Measurements from ENCODE around the gene NOL12. TPM values are rescaled to one million over a fixed set of nuclear protein-coding genes. Genes with fewer than 3 reads are reported as not detected.
A peak's percentile ranks its signal among the peaks of the same experiment; 100 is the strongest.

Gene NOL12
- total RNA-seq, 2 experiments from 2014 or later: 49.9 to 53.3 TPM

- peak overlapping the region; percentile 83 for H3K4me3 Mint-ChIP-seq
- DNase-seq (peak; percentile 96), ATAC-seq (peak; percentile 70)
- H3K9me3 Mint-ChIP-seq (ENCODE audit: low read depth): no peaks in the 10 kb centered on the region
- peak overlapping the region; percentile 97 for H3K27ac Mint-ChIP-seq
- CTCF ChIA-PET: interaction anchor here (0.6 to 41.1 kb wide), 8 partner anchors 9 to 97 kb away, joined by 3 to 1064 read pairs (median 5); partner anchors contain the start of genes GGA1, LGALS2, NOL12 and PDXP
- H3K4me1 Mint-ChIP-seq: peaks cover 64% of the 10 kb centered on the region
- peaks cover 20% of the 10 kb centered on the region for H3K36me3 Mint-ChIP-seq
- H3K27me3 Mint-ChIP-seq: no peaks in the 10 kb centered on the region
Measured at GRCh38 chr22:37676736-37677492, 9.2 kb upstream of the NOL12 start.

GRCh38 chr22:37677493-37677974, 8.6 kb upstream of the NOL12 start:
- H3K4me3 Mint-ChIP-seq: peak overlapping the region; percentile 83
- peaks cover 20% of the 10 kb centered on the region for H3K36me3 Mint-ChIP-seq
- H3K4me1 Mint-ChIP-seq: peaks cover 58% of the 10 kb centered on the region
- DNase-seq: no peak
- H3K9me3 Mint-ChIP-seq (ENCODE audit: low read depth): no peaks in the 10 kb centered on the region
- H3K27me3 Mint-ChIP-seq: no peaks in the 10 kb centered on the region
- CTCF ChIA-PET: interaction anchor here (0.6 to 41.1 kb wide), 8 partner anchors 8 to 97 kb away, joined by 3 to 1064 read pairs (median 4); partner anchors contain the start of genes GGA1, LGALS2, NOL12 and PDXP
- ATAC-seq: peak; percentile 10
- H3K27ac Mint-ChIP-seq: peak overlapping the region; percentile 97

GRCh38 chr22:37678372-37678771, 7.8 kb upstream of the NOL12 start:
- no peak for DNase-seq
- peaks cover 20% of the 10 kb centered on the region for H3K36me3 Mint-ChIP-seq
- ATAC-seq: no peak
- H3K4me3 Mint-ChIP-seq: peak overlapping the region; percentile 83
- peaks cover 50% of the 10 kb centered on the region for H3K4me1 Mint-ChIP-seq
- CTCF ChIA-PET: interaction anchor here (0.8 to 41.1 kb wide), 5 partner anchors 19 to 70 kb away, joined by 3 to 1064 read pairs (median 75); partner anchors contain the start of genes GGA1, PDXP and SH3BP1
- no peaks in the 10 kb centered on the region for H3K9me3 Mint-ChIP-seq (ENCODE audit: low read depth)
- H3K27ac Mint-ChIP-seq: peak overlapping the region; percentile 97
- H3K27me3 Mint-ChIP-seq: no peaks in the 10 kb centered on the region

- Mint-ChIP-seq H3K4me1 (peaks cover 40% of the 10 kb centered on the region), H3K36me3 (peaks cover 20% of the 10 kb centered on the region), H3K4me3 (no peak overlapping the region), H3K9me3 (ENCODE audit: low read depth) (no peaks in the 10 kb centered on the region), H3K27ac (peak overlapping the region; percentile 41), H3K27me3 (no peaks in the 10 kb centered on the region)
- CTCF ChIA-PET: interaction anchor here (2.2 to 41.1 kb wide), 4 partner anchors 12 to 70 kb away, joined by 14 to 1064 read pairs (median 141); partner anchors contain the start of genes GGA1, PDXP and SH3BP1
- ATAC-seq: no peak
- no peak for DNase-seq
Measured at GRCh38 chr22:37679670-37680069, 6.5 kb upstream of the NOL12 start.

- Mint-ChIP-seq H3K4me3 (no peak overlapping the region), H3K27me3 (no peaks in the 10 kb centered on the region), H3K9me3 (ENCODE audit: low read depth) (no peaks in the 10 kb centered on the region), H3K27ac (peak overlapping the region; percentile 60), H3K4me1 (peaks cover 37% of the 10 kb centered on the region), H3K36me3 (peaks cover 20% of the 10 kb centered on the region)
- CTCF ChIA-PET: interaction anchor here (1.4 to 41.1 kb wide), 8 partner anchors 9 to 142 kb away, joined by 4 to 1064 read pairs (median 12); partner anchors contain the start of genes GGA1, PDXP and SH3BP1
- ATAC-seq (no peak), DNase-seq (no peak)
Measured at GRCh38 chr22:37680191-37680851, 5.8 kb upstream of the NOL12 start.

GRCh38 chr22:37681001-37681424, 5.1 kb upstream of the NOL12 start:
- Mint-ChIP-seq H3K4me3 (no peak overlapping the region), H3K4me1 (peaks cover 38% of the 10 kb centered on the region), H3K27me3 (no peaks in the 10 kb centered on the region), H3K27ac (peak overlapping the region; percentile 60), H3K9me3 (ENCODE audit: low read depth) (no peaks in the 10 kb centered on the region), H3K36me3 (peaks cover 20% of the 10 kb centered on the region)
- CTCF ChIA-PET: interaction anchor here (0.6 to 41.1 kb wide), 14 partner anchors 10 to 143 kb away, joined by 3 to 1064 read pairs (median 4); partner anchors contain the start of genes GGA1, PDXP, SH3BP1 and TRIOBP
- ATAC-seq (no peak), DNase-seq (no peak)

GRCh38 chr22:37681556-37682049, 4.5 kb upstream of the NOL12 start:
- H3K4me1 Mint-ChIP-seq: peaks cover 40% of the 10 kb centered on the region
- peak; percentile 85 for DNase-seq
- no peak overlapping the region for H3K4me3 Mint-ChIP-seq
- no peaks in the 10 kb centered on the region for H3K27me3 Mint-ChIP-seq
- peak; percentile 25 for ATAC-seq
- peaks cover 20% of the 10 kb centered on the region for H3K36me3 Mint-ChIP-seq
- CTCF ChIA-PET: interaction anchor here (0.6 to 41.1 kb wide), 14 partner anchors 9 to 144 kb away, joined by 3 to 1064 read pairs (median 4); partner anchors contain the start of genes GGA1, PDXP, SH3BP1 and TRIOBP
- H3K9me3 Mint-ChIP-seq (ENCODE audit: low read depth): no peaks in the 10 kb centered on the region
- H3K27ac Mint-ChIP-seq: peak overlapping the region; percentile 60

GRCh38 chr22:37684803-37685615, 1.1 kb upstream of the NOL12 start:
- Mint-ChIP-seq H3K27ac (no peak overlapping the region), H3K9me3 (ENCODE audit: low read depth) (no peaks in the 10 kb centered on the region), H3K27me3 (no peaks in the 10 kb centered on the region), H3K4me1 (peaks cover 38% of the 10 kb centered on the region), H3K4me3 (no peak overlapping the region), H3K36me3 (peaks cover 11% of the 10 kb centered on the region)
- CTCF ChIA-PET: interaction anchor here (0.7 to 41.1 kb wide), 9 partner anchors 8 to 135 kb away, joined by 3 to 1064 read pairs (median 5); partner anchors contain the start of genes GCAT, GGA1, LGALS1 and PDXP
- no peak for ATAC-seq
- no peak for DNase-seq

- Mint-ChIP-seq H3K36me3 (peaks cover 28% of the 10 kb centered on the region), H3K4me3 (no peak overlapping the region), H3K9me3 (ENCODE audit: low read depth) (no peaks in the 10 kb centered on the region), H3K4me1 (peaks cover 19% of the 10 kb centered on the region), H3K27ac (no peak overlapping the region), H3K27me3 (no peaks in the 10 kb centered on the region)
- no peak for DNase-seq
- no peak for ATAC-seq
- CTCF ChIA-PET: interaction anchor here (2.5 to 41.1 kb wide), 2 partner anchors 9 to 57 kb away, joined by 11 to 1064 read pairs; partner anchors contain the start of gene SH3BP1
Measured at GRCh38 chr22:37690407-37690806, 4.3 kb downstream of the NOL12 start.

- Mint-ChIP-seq H3K4me3 (no peak overlapping the region), H3K9me3 (ENCODE audit: low read depth) (no peaks in the 10 kb centered on the region), H3K4me1 (peaks cover 20% of the 10 kb centered on the region), H3K36me3 (peaks cover 28% of the 10 kb centered on the region), H3K27ac (no peak overlapping the region), H3K27me3 (no peaks in the 10 kb centered on the region)
- CTCF ChIA-PET: interaction anchor here (2.5 to 41.1 kb wide), 2 partner anchors 9 to 57 kb away, joined by 11 to 1064 read pairs; partner anchors contain the start of gene SH3BP1
- DNase-seq: no peak
- ATAC-seq: no peak
Measured at GRCh38 chr22:37690901-37691504, 4.9 kb downstream of the NOL12 start.

- H3K4me3 Mint-ChIP-seq: no peak overlapping the region
Measured at GRCh38 chr22:37692627-37693285, 6.6 kb downstream of the NOL12 start.

More at GRCh38 chr22:37692627-37693285, 6.6 kb downstream of the NOL12 start:
- Mint-ChIP-seq H3K9me3 (ENCODE audit: low read depth) (no peaks in the 10 kb centered on the region), H3K4me1 (peaks cover 16% of the 10 kb centered on the region), H3K27me3 (no peaks in the 10 kb centered on the region), H3K27ac (no peak overlapping the region), H3K36me3 (peaks cover 26% of the 10 kb centered on the region)
- CTCF ChIA-PET: no interaction called here
- DNase-seq: no peak
- ATAC-seq: no peak
